Measurements from ENCODE around the gene ADCY1. TPM values are rescaled to one million over a fixed set of nuclear protein-coding genes. Genes with fewer than 3 reads are reported as not detected.

The ADCY1 gene
- total RNA-seq, 3 donors from 2014 or later (not counting 1 experiment from before 2014, with no cell fraction given) = 0.02 to 0.15 TPM; not detected in 1

DNA sequence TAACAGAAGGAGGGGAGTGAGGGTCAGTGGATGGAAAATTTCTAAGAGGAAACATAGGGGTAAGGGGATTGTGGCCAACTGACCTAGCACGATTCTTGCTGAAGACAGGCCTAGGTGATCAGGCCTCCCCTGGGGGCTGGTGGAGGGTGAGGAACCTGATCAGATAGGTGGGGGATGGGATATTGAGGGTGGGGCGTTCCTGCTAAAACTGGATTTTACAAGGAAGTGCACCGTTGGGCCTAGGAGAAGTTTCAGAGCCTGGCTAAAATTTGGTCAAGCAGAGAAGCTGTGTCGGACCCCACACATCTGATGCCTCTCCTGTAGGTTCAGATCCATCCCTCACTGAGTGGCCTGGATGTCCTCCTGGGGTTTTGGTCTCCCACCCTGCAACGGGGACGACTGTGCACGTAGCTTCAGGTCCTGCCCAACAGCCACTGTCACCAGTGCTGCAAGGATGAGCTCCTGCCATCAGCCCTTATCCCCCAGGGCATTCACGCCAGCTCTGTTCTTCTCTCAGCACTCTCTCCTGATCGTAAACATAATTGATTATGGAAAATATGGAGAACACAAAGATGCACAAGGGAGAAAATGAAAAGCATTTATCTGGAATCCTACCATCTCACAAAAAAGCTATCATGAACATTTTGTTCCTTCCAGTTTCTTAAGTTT lies 89.9 kb downstream of the ADCY1 start:
- Histone ChIP-seq H3K9me3 (ENCODE audit: control insufficient read depth, insufficient read depth, low read length) (no peaks in the 10 kb centered on the region), H3K36me3 (ENCODE audit: control insufficient read depth, insufficient read depth, low read length) (no peaks in the 10 kb centered on the region), H3K27ac (ENCODE audit: low read length) (no peak overlapping the region), H3K4me3 (ENCODE audit: low read length) (no peak overlapping the region), H3K4me1 (ENCODE audit: control insufficient read depth, insufficient read depth, low read length) (no peaks in the 10 kb centered on the region), H3K27me3 (ENCODE audit: control insufficient read depth, insufficient read depth, low read length) (no peaks in the 10 kb centered on the region)
- TF ChIP-seq, protein P1, sequence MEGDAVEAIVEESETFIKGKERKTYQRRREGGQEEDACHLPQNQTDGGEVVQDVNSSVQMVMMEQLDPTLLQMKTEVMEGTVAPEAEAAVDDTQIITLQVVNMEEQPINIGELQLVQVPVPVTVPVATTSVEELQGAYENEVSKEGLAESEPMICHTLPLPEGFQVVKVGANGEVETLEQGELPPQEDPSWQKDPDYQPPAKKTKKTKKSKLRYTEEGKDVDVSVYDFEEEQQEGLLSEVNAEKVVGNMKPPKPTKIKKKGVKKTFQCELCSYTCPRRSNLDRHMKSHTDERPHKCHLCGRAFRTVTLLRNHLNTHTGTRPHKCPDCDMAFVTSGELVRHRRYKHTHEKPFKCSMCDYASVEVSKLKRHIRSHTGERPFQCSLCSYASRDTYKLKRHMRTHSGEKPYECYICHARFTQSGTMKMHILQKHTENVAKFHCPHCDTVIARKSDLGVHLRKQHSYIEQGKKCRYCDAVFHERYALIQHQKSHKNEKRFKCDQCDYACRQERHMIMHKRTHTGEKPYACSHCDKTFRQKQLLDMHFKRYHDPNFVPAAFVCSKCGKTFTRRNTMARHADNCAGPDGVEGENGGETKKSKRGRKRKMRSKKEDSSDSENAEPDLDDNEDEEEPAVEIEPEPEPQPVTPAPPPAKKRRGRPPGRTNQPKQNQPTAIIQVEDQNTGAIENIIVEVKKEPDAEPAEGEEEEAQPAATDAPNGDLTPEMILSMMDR (IDR thresholded peaks at IDR 0.05) = no peak
- Mint-ChIP-seq H3K36me3 (no peaks in the 10 kb centered on the region), H3K4me1 (no peaks in the 10 kb centered on the region), H3K27me3 (ENCODE audit: low read depth in 2 of 2) (peaks cover 0 to 7% of the 10 kb centered on the region in 2 donors), H3K27ac (no peak overlapping the region), H3K4me3 (no peak overlapping the region), H3K9me3 (no peaks in the 10 kb centered on the region)
- 71% methylated on average over 7 of the region's 9 CpGs for WGBS (ENCODE audit: insufficient coverage)
- no peak for ATAC-seq
- DNase-seq = no peak
- intact Hi-C loops (cut with micrococcal nuclease) = no loop called here

DNA sequence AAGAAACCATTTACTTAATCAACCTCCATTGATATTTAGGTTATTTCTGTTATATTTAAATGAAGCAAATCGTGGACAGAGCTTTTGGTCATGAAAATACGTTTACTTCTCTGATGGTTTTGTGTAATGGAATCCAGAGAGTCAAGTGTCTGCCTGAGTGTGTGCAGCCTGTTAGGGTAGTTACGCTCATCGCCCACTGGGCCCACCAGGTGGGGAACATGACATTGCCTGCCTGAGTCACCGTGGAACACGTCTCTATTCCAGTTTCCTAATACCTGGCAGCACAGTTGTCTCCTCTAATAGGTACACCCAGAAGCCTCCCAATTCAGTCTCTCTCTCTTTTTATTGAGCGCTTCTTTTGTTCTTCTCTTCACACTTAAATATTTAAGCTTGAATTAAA lies 91.0 kb downstream of the ADCY1 start:
- ATAC-seq (no peak), DNase-seq (no peak)
- H3K27me3 Mint-ChIP-seq (ENCODE audit: low read depth in 2 of 2) = peaks cover 0 to 14% of the 10 kb centered on the region in 2 donors
- TF ChIP-seq, protein P1 (IDR thresholded peaks at IDR 0.05) = no peak
- Histone ChIP-seq H3K4me3 (ENCODE audit: low read length) (no peak overlapping the region), H3K27me3 (ENCODE audit: control insufficient read depth, insufficient read depth, low read length) (no peaks in the 10 kb centered on the region), H3K27ac (ENCODE audit: low read length) (no peak overlapping the region), H3K9me3 (ENCODE audit: control insufficient read depth, insufficient read depth, low read length) (no peaks in the 10 kb centered on the region), H3K36me3 (ENCODE audit: control insufficient read depth, insufficient read depth, low read length) (no peaks in the 10 kb centered on the region), H3K4me1 (ENCODE audit: control insufficient read depth, insufficient read depth, low read length) (no peaks in the 10 kb centered on the region)
- H3K4me3 Mint-ChIP-seq = no peak overlapping the region
- no peaks in the 10 kb centered on the region for H3K36me3 Mint-ChIP-seq
- no peaks in the 10 kb centered on the region for H3K4me1 Mint-ChIP-seq
- no peaks in the 10 kb centered on the region for H3K9me3 Mint-ChIP-seq
- no peak overlapping the region for H3K27ac Mint-ChIP-seq
- intact Hi-C loops (cut with micrococcal nuclease) = no loop called here
- WGBS (ENCODE audit: insufficient coverage) = 94% methylated on average over 7 of the region's 7 CpGs

DNA sequence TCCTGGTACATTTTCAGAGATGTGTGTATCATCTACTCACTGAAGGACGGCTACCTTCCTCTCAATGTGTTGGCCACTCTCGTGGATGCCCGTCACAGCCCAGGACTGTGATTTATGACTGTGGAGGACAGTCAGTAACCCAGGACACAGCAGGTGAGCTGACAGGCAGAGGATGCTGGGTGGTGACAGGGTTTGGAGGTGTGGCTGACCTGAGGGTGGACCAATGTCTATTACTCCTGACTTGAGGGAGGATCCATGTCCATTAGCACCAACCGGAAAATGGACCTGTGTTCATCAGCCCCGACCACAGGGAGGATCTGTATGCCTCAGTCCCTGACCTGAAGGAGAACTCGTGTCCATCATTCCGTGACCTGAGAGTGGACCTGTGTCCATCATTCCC lies 96.1 kb downstream of the ADCY1 start:
- Mint-ChIP-seq H3K4me3 (no peak overlapping the region), H3K9me3 (no peaks in the 10 kb centered on the region), H3K27ac (no peak overlapping the region), H3K27me3 (ENCODE audit: low read depth in 2 of 2) (peaks cover 5 to 23% of the 10 kb centered on the region in 2 donors), H3K4me1 (no peaks in the 10 kb centered on the region), H3K36me3 (no peaks in the 10 kb centered on the region)
- ATAC-seq (no peak), DNase-seq (no peak)
- TF ChIP-seq, protein P1 (IDR thresholded peaks at IDR 0.05) = no peak
- H3K4me1 ChIP-seq (ENCODE audit: control insufficient read depth, insufficient read depth, low read length) = no peaks in the 10 kb centered on the region
- H3K4me3 ChIP-seq (ENCODE audit: low read length) = no peak overlapping the region
- H3K9me3 ChIP-seq (ENCODE audit: control insufficient read depth, insufficient read depth, low read length) = no peaks in the 10 kb centered on the region
- no peak overlapping the region for H3K27ac ChIP-seq (ENCODE audit: low read length)
- intact Hi-C loops (cut with micrococcal nuclease) = no loop called here
- WGBS (ENCODE audit: insufficient coverage) = 76% methylated on average over 7 of the region's 7 CpGs
- H3K36me3 ChIP-seq (ENCODE audit: control insufficient read depth, insufficient read depth, low read length) = no peaks in the 10 kb centered on the region
- H3K27me3 ChIP-seq (ENCODE audit: control insufficient read depth, insufficient read depth, low read length) = no peaks in the 10 kb centered on the region

DNA sequence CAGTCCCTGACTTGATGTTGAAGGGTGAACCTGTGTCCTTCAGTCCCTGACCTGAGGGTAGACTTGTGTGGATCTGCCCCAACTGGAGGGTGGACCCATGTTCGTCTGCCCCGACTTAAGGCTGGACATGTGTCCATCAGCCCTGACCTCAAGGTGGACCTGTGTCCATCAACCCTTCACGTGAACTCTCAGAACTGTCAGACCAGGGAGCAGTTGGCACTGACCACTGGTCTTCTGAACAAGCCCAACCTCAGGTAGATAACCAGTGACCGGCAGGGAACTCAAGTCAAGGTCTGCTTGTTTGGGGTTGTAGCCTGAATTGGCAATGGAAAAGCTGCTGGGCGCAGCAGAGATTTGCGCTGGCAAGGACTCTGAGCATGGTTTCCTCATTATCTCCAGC lies 96.5 kb downstream of the ADCY1 start:
- Mint-ChIP-seq H3K4me3 (no peak overlapping the region), H3K36me3 (no peaks in the 10 kb centered on the region), H3K4me1 (no peaks in the 10 kb centered on the region), H3K27me3 (ENCODE audit: low read depth in 2 of 2) (peaks cover 7 to 25% of the 10 kb centered on the region in 2 donors), H3K9me3 (no peaks in the 10 kb centered on the region), H3K27ac (no peak overlapping the region)
- H3K27me3 ChIP-seq (ENCODE audit: control insufficient read depth, insufficient read depth, low read length) = no peaks in the 10 kb centered on the region
- 91% methylated on average over 6 of the region's 6 CpGs for WGBS (ENCODE audit: insufficient coverage)
- TF ChIP-seq, protein P1 (IDR thresholded peaks at IDR 0.05) = no peak
- no peak overlapping the region for H3K27ac ChIP-seq (ENCODE audit: low read length)
- no peaks in the 10 kb centered on the region for H3K36me3 ChIP-seq (ENCODE audit: control insufficient read depth, insufficient read depth, low read length)
- no peaks in the 10 kb centered on the region for H3K4me1 ChIP-seq (ENCODE audit: control insufficient read depth, insufficient read depth, low read length)
- intact Hi-C loops (cut with micrococcal nuclease) = no loop called here
- ATAC-seq = no peak
- H3K9me3 ChIP-seq (ENCODE audit: control insufficient read depth, insufficient read depth, low read length) = no peaks in the 10 kb centered on the region
- no peak for DNase-seq
- no peak overlapping the region for H3K4me3 ChIP-seq (ENCODE audit: low read length)
